Gastroesophageal sphincter (tissue), 4 donors: ENCODE measurements around the gene PROC. TPM values are rescaled to one million over a fixed set of nuclear protein-coding genes. Genes with fewer than 3 reads are reported as not detected.

Source experiments
- ATAC-seq: fragments of 150-250 bp; one replicate; pipeline ENCODE4 v1.9.1; 2016; ENCODE audit warnings: mild to moderate bottlenecking, moderate library complexity
- H3K27ac ChIP-seq, 4 donors: fragments of 200-600 bp; sonication (generic) in 3 of 4; 1 replicate in 3 of 4; 2 replicates in 1 of 4; pipeline ENCODE4 v1.5.1; 2016 to 2019
- H3K27me3 ChIP-seq: fragments of 200-600 bp; sonication (generic); one replicate; pipeline ENCODE4 v1.5.1; 2019
- H3K36me3 ChIP-seq, 2 donors: fragments of 200-600 bp; sonication (generic); one replicate each; pipeline ENCODE4 v1.5.1; 2019; ENCODE audit warnings: control low read depth in 1 of 2
- H3K4me1 ChIP-seq, 3 donors: fragments of 200-600 bp; sonication (generic); 1 replicate in 2 of 3; 2 replicates in 1 of 3; pipeline ENCODE4 v1.5.1; 2016 to 2019; ENCODE audit warnings: control low read depth in 2 of 3
- H3K4me3 ChIP-seq, 2 donors: fragments of 200-600 bp; sonication (generic); one replicate each; pipeline ENCODE4 v1.5.1; 2019; ENCODE audit warnings: mild to moderate bottlenecking in 1 of 2, moderate library complexity in 1 of 2
- H3K9me3 ChIP-seq, 3 donors: fragments of 200-600 bp; sonication (generic); one replicate each; pipeline ENCODE4 v1.5.1; 2017 to 2019; ENCODE audit warnings: control low read depth in 2 of 3
- EP300 ChIP-seq: sonication (generic); formaldehyde crosslinking; IDR thresholded peaks from one replicate; pipeline ENCODE4 v1.6.1; 2017; ENCODE audit warnings: antibody characterized with exemption, mild to moderate bottlenecking
- POLR2A ChIP-seq, 2 donors: fragments of 450-650 bp; IDR thresholded peaks; one replicate each; pipeline ENCODE4 v1.6.1; 2017; ENCODE audit warnings: antibody characterized with exemption in 2 of 2, mild to moderate bottlenecking in 2 of 2, moderate library complexity in 1 of 2
- POLR2AphosphoS5 ChIP-seq: sonication (generic); formaldehyde crosslinking; IDR thresholded peaks from one replicate; pipeline ENCODE4 v1.6.1; 2017; ENCODE audit warnings: antibody characterized with exemption
- WGBS, 2 donors: methylation state at CpG; one replicate each; pipeline ENCODE4 v1.1.5; 2018; ENCODE audit warnings: low coverage in 1 of 2; 5-methylcytosine and 5-hydroxymethylcytosine counted together
- total RNA-seq, 4 donors: library from RNA; depleted of rRNA; stranded (reverse); fragments of >200 nt; gene quantifications; one replicate each; pipeline ENCODE4 v1.1.0, GENCODE V29; 2016
- TF ChIP-seq, protein P1 (sequence below), 4 experiments: fragments of 200-600 bp in 2 of 4; fragments of 450-650 bp in 2 of 4; sonication (generic) in 1 of 4; IDR thresholded peaks; one replicate each; pipeline ENCODE4 v1.5.1; 2017 to 2019; ENCODE audit warnings: antibody characterized with exemption in 4 of 4, mild to moderate bottlenecking in 2 of 4, moderate library complexity in 2 of 4

The PROC gene
- total RNA-seq, 4 donors from 2014 or later = not detected

DNA sequence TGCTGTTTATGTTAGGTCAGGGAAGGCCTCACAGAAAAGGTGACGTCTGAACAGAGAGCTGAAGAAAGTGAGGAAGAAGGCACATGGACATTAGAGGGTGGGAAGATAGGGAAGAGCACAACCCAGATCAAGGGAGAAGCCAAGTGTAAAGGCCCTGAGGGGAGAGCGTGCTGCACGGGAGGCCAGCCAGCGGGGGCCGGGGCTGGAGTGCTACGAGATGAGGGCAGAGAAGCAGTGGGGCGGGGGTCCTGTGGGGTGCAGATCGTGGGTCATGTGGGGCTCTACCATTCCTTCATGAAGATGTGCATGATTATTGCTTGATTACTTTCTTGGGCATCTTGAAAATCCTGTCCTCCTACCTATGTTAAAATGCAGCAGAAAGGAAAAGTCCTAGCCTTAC, 50.8 kb downstream of the PROC start:
- ATAC-seq = no peak
- TF ChIP-seq, protein P1, sequence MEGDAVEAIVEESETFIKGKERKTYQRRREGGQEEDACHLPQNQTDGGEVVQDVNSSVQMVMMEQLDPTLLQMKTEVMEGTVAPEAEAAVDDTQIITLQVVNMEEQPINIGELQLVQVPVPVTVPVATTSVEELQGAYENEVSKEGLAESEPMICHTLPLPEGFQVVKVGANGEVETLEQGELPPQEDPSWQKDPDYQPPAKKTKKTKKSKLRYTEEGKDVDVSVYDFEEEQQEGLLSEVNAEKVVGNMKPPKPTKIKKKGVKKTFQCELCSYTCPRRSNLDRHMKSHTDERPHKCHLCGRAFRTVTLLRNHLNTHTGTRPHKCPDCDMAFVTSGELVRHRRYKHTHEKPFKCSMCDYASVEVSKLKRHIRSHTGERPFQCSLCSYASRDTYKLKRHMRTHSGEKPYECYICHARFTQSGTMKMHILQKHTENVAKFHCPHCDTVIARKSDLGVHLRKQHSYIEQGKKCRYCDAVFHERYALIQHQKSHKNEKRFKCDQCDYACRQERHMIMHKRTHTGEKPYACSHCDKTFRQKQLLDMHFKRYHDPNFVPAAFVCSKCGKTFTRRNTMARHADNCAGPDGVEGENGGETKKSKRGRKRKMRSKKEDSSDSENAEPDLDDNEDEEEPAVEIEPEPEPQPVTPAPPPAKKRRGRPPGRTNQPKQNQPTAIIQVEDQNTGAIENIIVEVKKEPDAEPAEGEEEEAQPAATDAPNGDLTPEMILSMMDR (IDR thresholded peaks at IDR 0.05) = no peak
- TF ChIP-seq POLR2A (IDR thresholded peaks at IDR 0.05) = no peak
- H3K9me3 ChIP-seq = no peaks in the 10 kb centered on the region
- H3K27me3 ChIP-seq = no peaks in the 10 kb centered on the region
- H3K4me3 ChIP-seq = no peak overlapping the region
- H3K4me1 ChIP-seq = no peaks in the 10 kb centered on the region
- peaks cover 0 to 19% of the 10 kb centered on the region in 2 donors for H3K36me3 ChIP-seq
- WGBS, 2 donors = 84% methylated on average over 7 of the region's 8 CpGs; no CpG with 5 or more reads in 1 of the 2 donors
- H3K27ac ChIP-seq = no peak overlapping the region

- no peak for TF ChIP-seq EP300
- TF ChIP-seq, protein P1 (IDR thresholded peaks at IDR 0.05) = no peak
- no peak for TF ChIP-seq POLR2A (IDR thresholded peaks at IDR 0.05)
- TF ChIP-seq POLR2AphosphoS5 = no peak
- ATAC-seq = no peak
- Histone ChIP-seq H3K4me3 (no peak overlapping the region), H3K9me3 (no peaks in the 10 kb centered on the region), H3K27ac (no peak overlapping the region), H3K4me1 (no peaks in the 10 kb centered on the region), H3K27me3 (no peaks in the 10 kb centered on the region), H3K36me3 (peaks cover 0 to 19% of the 10 kb centered on the region in 2 donors)
- WGBS, 2 donors = 100% methylated on average over 1 of the region's 2 CpGs
Observed at GRCh38 chr2:127469974-127470373, 51.7 kb downstream of the PROC start.

DNA sequence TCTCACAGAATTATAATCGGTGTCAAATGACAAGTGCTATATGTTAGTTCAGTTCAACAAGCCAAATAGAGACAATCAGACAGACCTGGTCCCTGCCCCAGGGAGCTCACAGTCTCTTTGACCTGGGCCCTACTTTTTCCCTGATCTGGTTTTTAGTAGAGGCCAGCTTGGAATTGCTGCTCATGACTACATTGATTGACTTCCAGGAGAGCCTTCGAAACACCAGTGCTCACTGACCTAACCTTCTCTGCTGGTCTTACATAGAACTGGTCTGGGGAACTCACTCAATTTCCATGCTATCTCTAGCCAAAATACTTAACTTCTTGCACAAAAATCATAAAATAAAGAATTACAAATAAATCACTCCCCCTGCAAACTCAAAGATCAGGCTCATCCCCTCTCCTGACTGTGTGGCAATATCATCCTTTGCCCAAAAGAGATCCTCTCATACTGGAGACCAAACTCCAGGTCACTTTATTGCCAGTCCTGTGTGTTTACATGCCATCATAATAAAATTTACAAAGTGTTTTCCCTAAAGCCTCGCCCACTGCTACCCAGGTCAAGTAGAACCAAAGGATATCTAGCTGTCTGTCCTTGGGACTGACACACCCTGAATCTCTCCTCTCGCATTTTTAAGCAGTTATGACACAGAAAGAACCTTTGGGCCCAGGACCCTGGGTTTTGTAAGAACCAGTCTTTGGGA, 53.2 kb downstream of the PROC start:
- no peaks in the 10 kb centered on the region for H3K9me3 ChIP-seq
- no peak overlapping the region for H3K4me3 ChIP-seq
- H3K27ac ChIP-seq = no peak overlapping the region
- H3K27me3 ChIP-seq = no peaks in the 10 kb centered on the region
- TF ChIP-seq POLR2AphosphoS5 = no peak
- TF ChIP-seq, protein P1 (IDR thresholded peaks at IDR 0.05) = no peak
- no peak for TF ChIP-seq EP300
- TF ChIP-seq POLR2A (IDR thresholded peaks at IDR 0.05) = no peak
- WGBS, 2 donors = 80 to 100% methylated on average over 1 to 4 of the region's 4 CpGs
- no peaks in the 10 kb centered on the region for H3K4me1 ChIP-seq
- peaks cover 0 to 15% of the 10 kb centered on the region in 2 donors for H3K36me3 ChIP-seq
- no peak for ATAC-seq

DNA sequence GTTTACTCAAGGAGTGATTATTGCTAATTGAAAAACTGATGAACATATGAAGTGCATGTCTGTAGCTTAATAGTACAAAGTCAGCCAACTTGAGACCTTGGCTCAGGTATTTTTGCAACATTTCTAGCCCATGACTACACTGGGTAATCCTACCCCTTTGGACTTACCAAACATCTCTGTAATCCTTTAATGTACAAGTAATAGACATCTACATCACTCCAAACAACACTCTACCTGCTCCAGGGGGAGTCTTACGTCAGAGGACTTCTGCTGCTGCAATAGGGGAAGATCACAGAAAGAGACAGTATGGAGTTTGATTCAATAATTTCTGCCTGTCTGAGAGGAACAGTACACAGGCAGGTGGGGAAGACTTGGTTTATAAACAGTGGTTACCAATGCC, 54.0 kb downstream of the PROC start:
- no peaks in the 10 kb centered on the region for H3K4me1 ChIP-seq
- H3K9me3 ChIP-seq = no peaks in the 10 kb centered on the region
- H3K27ac ChIP-seq = no peak overlapping the region
- TF ChIP-seq, protein P1 (IDR thresholded peaks at IDR 0.05) = no peak
- TF ChIP-seq POLR2AphosphoS5 (no peak), EP300 (no peak), POLR2A (IDR thresholded peaks at IDR 0.05) (no peak)
- no peaks in the 10 kb centered on the region for H3K27me3 ChIP-seq
- no peak overlapping the region for H3K4me3 ChIP-seq
- H3K36me3 ChIP-seq = peaks cover 0 to 13% of the 10 kb centered on the region in 2 donors
- no peak for ATAC-seq
- 100% methylated on average over 1 of the region's 1 CpG for WGBS, 2 donors

- ATAC-seq = no peak
- no peaks in the 10 kb centered on the region for H3K27me3 ChIP-seq
- H3K4me1 ChIP-seq = no peaks in the 10 kb centered on the region
- no peak overlapping the region for H3K4me3 ChIP-seq
- no peaks in the 10 kb centered on the region for H3K9me3 ChIP-seq
- 78 to 100% methylated on average over 1 to 2 of the region's 2 CpGs for WGBS, 2 donors
- no peak overlapping the region for H3K27ac ChIP-seq
- H3K36me3 ChIP-seq = peaks cover 0 to 12% of the 10 kb centered on the region in 2 donors
- TF ChIP-seq EP300 (no peak), POLR2AphosphoS5 (no peak), POLR2A (IDR thresholded peaks at IDR 0.05) (no peak)
- TF ChIP-seq, protein P1 (IDR thresholded peaks at IDR 0.05) = no peak
Observed at GRCh38 chr2:127475788-127476187, 57.6 kb downstream of the PROC start.
